PC-9 (cell line): ENCODE data around the gene SV2C. TPM values are rescaled to one million over a fixed set of nuclear protein-coding genes. Genes with fewer than 3 reads are reported as not detected.

Source experiments
- BruUV-seq: library from RNA; stranded (reverse); fragments of 400-500 nt; replicated peaks from 2 replicates; lab custom pipeline; 2021; lab: Mats Ljungman, UMichigan
- CTCF ChIA-PET: fragments of 300-600 bp; sonication (Branson Sonifier 250); formaldehyde crosslinking; loops from one replicate; lab custom pipeline; 2022; ENCODE audit warnings: antibody characterized with exemption; lab: Charles Lee
- POLR2A ChIA-PET: fragments of 300-600 bp; sonication (Branson Sonifier 250); formaldehyde crosslinking; loops from one replicate; lab custom pipeline; 2022; ENCODE audit warnings: antibody characterized with exemption; ENCODE audit not compliant: unreplicated experiment; lab: Charles Lee
- DNase-seq, 2 experiments: peaks; one replicate each; pipeline versions ENCODE4 v3.0.0 to v3.0.0-alpha.2; 2015 to 2022; ENCODE audit warnings: mixed read lengths in 1 of 2
- H2AFZ ChIP-seq: fragments of 200-600 bp; sonication (generic); 2 replicates; pipeline ENCODE4 v1.8.1; 2017; ENCODE audit warnings: antibody characterized with exemption
- H3F3A ChIP-seq: fragments of 200-600 bp; sonication (generic); 2 replicates; pipeline ENCODE4 v1.8.1; 2017; ENCODE audit warnings: antibody characterized with exemption, mild to moderate bottlenecking, low read depth; ENCODE audit not compliant: insufficient read depth
- H3K27ac ChIP-seq: fragments of 200-600 bp; sonication (generic); 2 replicates; pipeline ENCODE4 v1.6.1; 2016; ENCODE audit warnings: mixed run types
- H3K27me3 ChIP-seq: fragments of 200-600 bp; sonication (generic); 2 replicates; pipeline ENCODE4 v1.6.1; 2016; ENCODE audit warnings: low read depth, mixed run types; ENCODE audit not compliant: insufficient read depth
- H3K36me3 ChIP-seq: fragments of 200-600 bp; sonication (generic); 2 replicates; pipeline ENCODE4 v1.6.1; 2016; ENCODE audit warnings: low read depth, mixed run types
- H3K4me1 ChIP-seq: fragments of 200-600 bp; sonication (generic); replicated peaks from 2 replicates; pipeline ENCODE4 v1.6.1; 2016; ENCODE audit warnings: mixed run types; ENCODE audit not compliant: insufficient read depth
- H3K4me2 ChIP-seq: fragments of 200-600 bp; sonication (generic); 2 replicates; pipeline ENCODE4 v1.6.1; 2017; ENCODE audit warnings: mixed run types
- H3K4me3 ChIP-seq: fragments of 200-600 bp; sonication (generic); 2 replicates; pipeline ENCODE4 v1.6.1; 2016; ENCODE audit warnings: mixed run types
- H3K79me2 ChIP-seq: fragments of 200-600 bp; sonication (generic); 2 replicates; pipeline ENCODE4 v1.6.1; 2017; ENCODE audit warnings: low read depth, mixed run types
- H3K9me2 ChIP-seq: fragments of 200-600 bp; sonication (generic); 2 replicates; pipeline ENCODE4 v1.8.1; 2017; ENCODE audit warnings: mild to moderate bottlenecking; ENCODE audit not compliant: insufficient read depth
- H3K9me3 ChIP-seq: fragments of 200-600 bp; sonication (generic); 2 replicates; pipeline ENCODE4 v1.8.1; 2016; ENCODE audit warnings: low read depth; ENCODE audit not compliant: insufficient read depth
- H4K20me1 ChIP-seq: fragments of 200-600 bp; sonication (generic); 2 replicates; pipeline ENCODE4 v1.8.1; 2017; ENCODE audit not compliant: insufficient read depth
- CTCF ChIP-seq: fragments of 200-600 bp; sonication (generic); conservative IDR thresholded peaks from 2 replicates; pipeline ENCODE4 v1.6.1; 2017; ENCODE audit warnings: mixed run types, antibody characterized with exemption, mild to moderate bottlenecking, moderate library complexity
- EZH2 ChIP-seq: fragments of 200-600 bp; sonication (generic); IDR thresholded peaks from 2 replicates; pipeline ENCODE4 v1.8.0; 2017; ENCODE audit warnings: antibody characterized with exemption, low read depth
- intact Hi-C: fragments of 100-400 bp; cut with micrococcal nuclease; formaldehyde crosslinking; loops from one replicate; pipeline ENCODE4 v1.10.0; 2022; ENCODE audit not compliant: unreplicated experiment
- total RNA-seq: library from RNA; stranded (reverse); gene quantifications from 2 replicates; pipeline ENCODE4 v1.2.3, GENCODE V29; 2021

SV2C gene
- total RNA-seq, 1 experiment from 2014 or later, result not detected

DNA sequence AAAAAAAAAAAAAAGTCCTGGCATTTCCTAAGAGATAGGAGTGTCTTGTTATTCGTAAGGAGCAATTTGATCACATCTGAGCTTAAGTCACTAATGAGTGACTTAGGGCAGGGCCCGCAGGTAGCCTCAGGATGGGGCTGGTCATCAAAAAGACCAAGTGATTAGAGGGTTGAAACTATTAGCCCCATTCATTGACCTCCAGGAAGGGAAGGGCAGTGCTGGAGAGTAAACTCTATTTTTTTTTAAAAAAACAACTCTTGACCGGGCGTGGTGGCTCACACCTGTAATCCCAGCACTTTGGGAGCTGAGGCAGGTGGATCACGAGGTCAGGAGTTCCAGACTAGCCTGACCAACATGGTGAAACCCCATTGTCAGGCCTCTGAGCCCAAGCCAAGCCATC, 273.7 kb downstream of the SV2C start:
- TF ChIP-seq CTCF, result no peak
- no peak for TF ChIP-seq EZH2
- Histone ChIP-seq H3K4me3 (no peak overlapping the region), H3K36me3 (no peaks in the 10 kb centered on the region), H2AFZ (no peak overlapping the region), H3K27ac (no peak overlapping the region), H4K20me1 (no peaks in the 10 kb centered on the region), H3K79me2 (no peaks in the 10 kb centered on the region), H3K4me1 (no peaks in the 10 kb centered on the region), H3K9me3 (no peaks in the 10 kb centered on the region), H3K4me2 (no peak overlapping the region), H3K27me3 (no peaks in the 10 kb centered on the region), H3K9me2 (no peaks in the 10 kb centered on the region), H3F3A (no peaks in the 10 kb centered on the region)
- DNase-seq, result no peak
- ChIA-PET POLR2A (no interaction called here), CTCF (interaction anchor here (0.7 kb wide), 1 partner anchor 121 kb away, joined by 7 read pairs; no protein-coding TSS in a partner anchor)
- intact Hi-C loops, result no loop called here
- BruUV-seq, result no TSS peak

DNA sequence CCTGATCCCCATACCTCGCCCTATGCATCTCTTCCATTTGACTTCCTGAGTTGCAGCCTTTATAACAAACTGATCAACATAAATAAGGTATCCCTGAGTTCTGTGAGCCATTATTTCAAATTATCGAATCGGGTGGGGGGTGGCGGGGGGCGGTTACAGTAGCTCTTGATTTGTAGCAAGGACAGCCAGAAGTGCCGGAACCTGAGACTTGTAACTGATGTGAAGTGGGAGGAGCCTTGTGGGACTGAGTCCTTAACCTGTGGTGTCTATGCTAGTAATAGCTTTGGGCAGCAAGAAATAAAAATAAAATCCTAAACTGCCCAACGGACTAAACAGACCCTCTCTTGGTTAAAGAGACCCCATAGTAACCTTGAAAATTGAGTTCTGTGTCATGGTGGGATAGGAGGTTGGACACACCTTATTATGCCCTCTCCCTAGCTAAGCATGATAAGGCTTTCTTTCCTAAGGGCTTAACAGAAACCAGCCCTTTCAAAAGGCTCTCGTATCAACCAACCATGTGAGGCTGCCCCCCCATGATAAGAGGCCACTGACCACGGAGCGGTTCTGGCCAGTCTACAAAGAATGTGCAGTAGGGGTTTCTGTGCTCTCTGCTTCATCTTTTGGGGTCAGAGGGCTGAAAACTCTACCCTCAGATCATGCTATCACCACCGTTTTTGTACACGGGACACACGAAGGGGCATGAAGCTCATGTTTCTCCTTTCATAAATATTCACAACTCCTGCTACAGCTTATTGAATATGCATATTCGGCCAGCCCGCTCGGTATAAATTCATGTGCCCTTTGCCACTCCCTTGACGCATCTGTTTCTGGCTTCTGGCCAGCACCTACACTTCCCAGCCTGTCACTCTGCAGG, 280.4 kb downstream of the SV2C start:
- Histone ChIP-seq H3K9me3 (no peaks in the 10 kb centered on the region), H3K9me2 (no peaks in the 10 kb centered on the region), H3K4me3 (no peak overlapping the region), H4K20me1 (no peaks in the 10 kb centered on the region), H3K4me2 (no peak overlapping the region), H3F3A (0 out of 2 replicates have a peak, but pooled peaks cover 3% of the 10 kb centered on the region), H3K4me1 (no peaks in the 10 kb centered on the region), H3K27me3 (no peaks in the 10 kb centered on the region), H3K36me3 (no peaks in the 10 kb centered on the region), H3K27ac (no peak overlapping the region), H2AFZ (no peak overlapping the region), H3K79me2 (no peaks in the 10 kb centered on the region)
- intact Hi-C loops, result no loop called here
- no peak for TF ChIP-seq CTCF
- TF ChIP-seq EZH2, result no peak
- no peak for DNase-seq
- ChIA-PET POLR2A (no interaction called here), CTCF (no interaction called here)
- BruUV-seq, result no TSS peak

GRCh38 chr5:76364226-76364589, 281.0 kb downstream of the SV2C start:
- Histone ChIP-seq H3K27me3 (no peaks in the 10 kb centered on the region), H3K4me2 (no peak overlapping the region), H3K4me1 (no peaks in the 10 kb centered on the region), H3K4me3 (no peak overlapping the region), H2AFZ (no peak overlapping the region), H3K9me3 (no peaks in the 10 kb centered on the region), H3K36me3 (no peaks in the 10 kb centered on the region), H3K27ac (no peak overlapping the region), H3K9me2 (no peaks in the 10 kb centered on the region), H3F3A (0 out of 2 replicates have a peak, but pooled peaks cover 3% of the 10 kb centered on the region), H3K79me2 (no peaks in the 10 kb centered on the region), H4K20me1 (no peaks in the 10 kb centered on the region)
- ChIA-PET CTCF (no interaction called here), POLR2A (no interaction called here)
- intact Hi-C loops, result no loop called here
- BruUV-seq, result no TSS peak
- peak in 1 of 2 experiments; percentile 19 for DNase-seq
- TF ChIP-seq EZH2 (no peak), CTCF (no peak)
